Right lobe of liver (tissue), 4 donors: ENCODE measurements around the gene PDPR.
"Not testable (repeated sequence)": the region's sequence is repeated elsewhere in the genome, so short reads cannot be mapped to it uniquely, and the experiment has no call there.

Experiments
- CTCF ChIP-seq, 4 donors: fragments of 200-600 bp in 3 of 4; fragments of 450-650 bp in 1 of 4; IDR thresholded peaks; one replicate each; pipeline versions ENCODE4 v1.5.1 to v1.8.0; 2016 to 2022; ENCODE audit warnings: antibody characterized with exemption in 4 of 4, mild to moderate bottlenecking in 2 of 4
- POLR2A ChIP-seq: fragments of 450-650 bp; IDR thresholded peaks from one replicate; pipeline ENCODE4 v1.6.1; 2017; ENCODE audit warnings: antibody characterized with exemption, mild to moderate bottlenecking
- donor health status: DM: no; HTN: no; CAD: no.
- donor health status: DM: no; HTN: no; CAD: no.
- donor health status: DM: no; HTN: yes; CAD: no.

DNA sequence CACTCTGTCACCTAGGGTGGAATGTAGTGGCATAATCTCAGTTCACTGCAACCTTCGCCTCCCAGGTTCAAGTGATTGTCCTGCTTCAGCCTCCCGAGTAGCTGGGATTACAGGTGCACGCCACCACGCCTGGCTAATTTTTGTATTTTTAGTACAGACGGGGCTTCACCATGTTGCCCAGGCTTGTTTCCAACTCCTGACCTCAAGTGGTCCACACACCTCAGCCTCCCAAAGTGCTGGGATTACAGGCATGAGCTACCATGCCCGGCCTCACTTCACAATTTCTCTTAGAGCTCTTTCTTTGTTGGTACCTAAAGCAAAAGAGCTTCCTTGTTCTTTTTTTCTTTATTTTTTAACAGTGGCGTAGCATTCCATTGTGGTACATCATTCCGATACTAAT lies 35.2 kb downstream of the PDPR start:
- TF ChIP-seq POLR2A; CTCF (IDR thresholded peaks at IDR 0.05): not testable (repeated sequence)
